ENCODE results near the gene YTHDC1.

YTHDC1 gene

GRCh38 chr4:68388347-68388865 is 38.5 kb upstream of the YTHDC1 start:
- Histone ChIP-seq H3K4me3 (ENCODE audit: low read depth, low read length) (no peak overlapping the region), H3K36me3 (replicated peaks) (no peaks in the 10 kb centered on the region), H3K27ac (no peak overlapping the region), H3K27me3 (replicated peaks) (no peaks in the 10 kb centered on the region)
- no peak for DNase-seq
- in situ Hi-C loops (cut with HindIII; ENCODE audit: low pct_ligation_motif_present, low sequenced_read_pairs) = no loop called here
- TF ChIP-seq CTCF (IDR thresholded peaks at IDR 0.05; ENCODE audit: low read depth, low read length, missing control alignments) = no peak

- H3K4me3 ChIP-seq (ENCODE audit: low read depth, low read length) = no peak overlapping the region
- H3K27me3 ChIP-seq (replicated peaks) = no peaks in the 10 kb centered on the region
- no peaks in the 10 kb centered on the region for H3K36me3 ChIP-seq (replicated peaks)
- in situ Hi-C loops (cut with HindIII; ENCODE audit: low pct_ligation_motif_present, low sequenced_read_pairs) = no loop called here
- no peak overlapping the region for H3K27ac ChIP-seq
- TF ChIP-seq CTCF (IDR thresholded peaks at IDR 0.05; ENCODE audit: low read depth, low read length, missing control alignments) = no peak
- DNase-seq = no peak
These were observed 35.4 kb upstream of the YTHDC1 start for GRCh38 chr4:68385267-68385666.

GRCh38 chr4:68383115-68383514 is 33.2 kb upstream of the YTHDC1 start:
- TF ChIP-seq CTCF (IDR thresholded peaks at IDR 0.05; ENCODE audit: low read depth, low read length, missing control alignments) = no peak
- no peak overlapping the region for H3K27ac ChIP-seq
- H3K4me3 ChIP-seq (ENCODE audit: low read depth, low read length) = no peak overlapping the region
- H3K27me3 ChIP-seq (replicated peaks) = no peaks in the 10 kb centered on the region
- in situ Hi-C loops (cut with HindIII; ENCODE audit: low pct_ligation_motif_present, low sequenced_read_pairs) = no loop called here
- H3K36me3 ChIP-seq (replicated peaks) = no peaks in the 10 kb centered on the region
- no peak for DNase-seq

- H3K27me3 ChIP-seq (replicated peaks) = no peaks in the 10 kb centered on the region
- no peak overlapping the region for H3K4me3 ChIP-seq (ENCODE audit: low read depth, low read length)
- no peak overlapping the region for H3K27ac ChIP-seq
- in situ Hi-C loops (cut with HindIII; ENCODE audit: low pct_ligation_motif_present, low sequenced_read_pairs) = no loop called here
- DNase-seq = no peak
- TF ChIP-seq CTCF (IDR thresholded peaks at IDR 0.05; ENCODE audit: low read depth, low read length, missing control alignments) = no peak
- no peaks in the 10 kb centered on the region for H3K36me3 ChIP-seq (replicated peaks)
These were observed 28.3 kb upstream of the YTHDC1 start for GRCh38 chr4:68378226-68378625.

- in situ Hi-C loops (cut with HindIII; ENCODE audit: low pct_ligation_motif_present, low sequenced_read_pairs) = no loop called here
- DNase-seq = peak; percentile 28
These were observed 26.0 kb upstream of the YTHDC1 start for GRCh38 chr4:68375667-68376559.

More at GRCh38 chr4:68375667-68376559, 26.0 kb upstream of the YTHDC1 start:
- Histone ChIP-seq H3K4me3 (ENCODE audit: low read depth, low read length) (peak overlapping the region; percentile 21), H3K27ac (no peak overlapping the region), H3K36me3 (replicated peaks) (no peaks in the 10 kb centered on the region), H3K27me3 (replicated peaks) (no peaks in the 10 kb centered on the region)
- TF ChIP-seq CTCF (IDR thresholded peaks at IDR 0.05; ENCODE audit: low read depth, low read length, missing control alignments) = peak; percentile 88

All from brain microvascular endothelial cell (primary cell).